IPS-NIHi7 (cell line): Measurements from ENCODE around the gene FLT4.

ENCODE experiments used
- DNase-seq: peaks from one replicate; pipeline ENCODE4 v3.0.0; 2012; ENCODE audit warnings: mixed read lengths; ENCODE audit errors: extremely low spot score

Gene FLT4

DNA sequence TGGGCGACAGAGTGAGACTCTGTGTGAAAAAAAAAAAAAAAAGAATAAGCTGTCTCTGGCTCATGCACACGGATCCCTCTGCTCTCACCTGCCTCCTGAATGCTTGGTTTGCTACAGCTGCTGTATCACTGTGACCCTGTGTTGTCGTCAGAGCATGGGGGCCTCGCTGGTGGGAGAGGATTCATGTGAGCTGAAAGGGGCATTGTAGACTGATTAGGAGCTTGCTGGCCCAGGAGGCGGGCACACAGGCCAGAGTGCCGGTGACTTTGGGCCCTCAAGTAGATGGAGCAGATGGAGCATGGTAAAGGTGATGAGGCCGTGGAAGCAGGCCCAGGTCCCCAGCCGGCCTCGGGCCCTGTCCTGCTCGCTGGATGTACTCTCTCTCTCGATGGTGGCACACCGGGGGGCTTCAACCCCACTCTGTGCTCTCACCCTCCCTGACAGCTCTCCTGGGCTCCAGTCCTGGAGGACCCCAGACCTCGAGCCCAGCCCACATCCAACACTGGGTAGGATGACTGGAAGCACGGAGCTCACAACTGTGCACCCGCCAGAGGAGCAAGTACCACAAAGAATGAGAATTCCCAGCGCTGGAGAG, 7.1 kb downstream of the FLT4 start:
- DNase-seq = no peak

GRCh38 chr5:180641566-180641900, 7.9 kb downstream of the FLT4 start:
- no peak for DNase-seq

DNA sequence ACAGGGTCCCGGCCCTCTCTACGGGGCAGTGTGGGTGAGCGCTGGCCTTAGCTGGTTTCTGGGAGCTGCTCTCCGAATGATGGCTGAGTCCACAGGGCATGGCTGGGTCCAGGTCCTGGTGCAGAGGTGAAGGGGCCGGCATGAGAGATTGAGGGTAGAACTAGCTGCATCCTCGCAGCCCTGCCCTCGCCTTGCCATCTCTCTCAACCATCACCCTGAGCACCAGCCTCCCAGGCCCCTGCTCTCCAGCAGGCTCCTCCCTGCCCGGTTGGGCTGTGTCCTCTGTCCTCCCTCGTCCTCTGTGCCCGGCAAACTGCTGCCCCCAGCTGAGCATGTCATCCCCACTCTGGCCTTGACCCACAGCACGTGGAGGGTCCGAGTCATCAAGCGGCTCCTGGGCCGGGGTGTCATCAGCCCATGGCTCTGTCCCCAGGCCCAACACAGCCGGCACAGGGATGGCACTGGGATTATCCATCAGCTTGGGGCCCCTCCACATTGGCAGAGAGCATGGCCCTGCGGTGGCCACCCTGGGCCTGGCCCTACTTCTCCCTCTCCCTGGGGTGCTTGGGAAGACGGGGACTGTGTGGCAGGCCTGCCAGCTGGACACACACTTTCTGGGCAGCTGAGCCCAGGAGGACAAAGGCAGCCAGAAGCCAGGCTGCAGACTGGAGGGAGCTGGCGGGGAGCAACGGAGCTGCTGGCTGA, 8.4 kb downstream of the FLT4 start:
- no peak for DNase-seq

DNA sequence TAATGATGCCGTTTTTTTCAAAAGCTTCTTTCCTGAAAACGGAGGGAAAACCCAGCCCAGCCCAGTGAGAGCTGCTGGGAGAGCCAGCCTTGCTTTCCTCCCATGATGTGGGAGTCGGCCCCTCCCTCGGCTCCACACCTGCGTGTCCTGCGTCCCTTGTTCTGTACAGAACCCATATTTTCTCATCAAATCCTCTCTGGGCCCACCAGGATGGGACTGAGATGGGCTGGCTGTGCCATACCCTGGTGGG, 8.9 kb downstream of the FLT4 start:
- DNase-seq = no peak

- DNase-seq = no peak
Measured at GRCh38 chr5:180639741-180640610, 9.4 kb downstream of the FLT4 start.

- DNase-seq = no peak
Measured at GRCh38 chr5:180639287-180639686, 10.1 kb downstream of the FLT4 start.

- DNase-seq = no peak
Measured at GRCh38 chr5:180637962-180638680, 11.3 kb downstream of the FLT4 start.

- no peak for DNase-seq
Measured at GRCh38 chr5:180636403-180637075, 12.9 kb downstream of the FLT4 start.

DNA sequence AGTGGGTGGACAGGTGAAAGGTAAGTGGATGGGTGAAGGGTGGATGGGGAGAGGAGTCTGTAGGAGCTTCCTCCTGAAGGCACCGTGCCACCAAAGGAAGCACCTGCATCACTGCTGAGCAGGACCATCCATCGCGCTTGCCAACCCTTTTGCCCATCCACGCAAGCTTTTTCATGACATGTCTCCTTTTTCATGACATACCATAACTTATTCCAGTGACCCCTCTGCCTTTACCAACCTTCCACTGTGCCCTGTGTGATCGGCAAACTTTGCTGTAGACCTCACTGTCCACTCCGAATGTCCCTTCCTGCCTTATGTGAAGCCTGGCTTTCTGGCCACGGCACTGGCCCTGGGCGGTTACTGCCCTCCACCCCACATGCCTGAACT, 13.4 kb downstream of the FLT4 start:
- DNase-seq = no peak

DNA sequence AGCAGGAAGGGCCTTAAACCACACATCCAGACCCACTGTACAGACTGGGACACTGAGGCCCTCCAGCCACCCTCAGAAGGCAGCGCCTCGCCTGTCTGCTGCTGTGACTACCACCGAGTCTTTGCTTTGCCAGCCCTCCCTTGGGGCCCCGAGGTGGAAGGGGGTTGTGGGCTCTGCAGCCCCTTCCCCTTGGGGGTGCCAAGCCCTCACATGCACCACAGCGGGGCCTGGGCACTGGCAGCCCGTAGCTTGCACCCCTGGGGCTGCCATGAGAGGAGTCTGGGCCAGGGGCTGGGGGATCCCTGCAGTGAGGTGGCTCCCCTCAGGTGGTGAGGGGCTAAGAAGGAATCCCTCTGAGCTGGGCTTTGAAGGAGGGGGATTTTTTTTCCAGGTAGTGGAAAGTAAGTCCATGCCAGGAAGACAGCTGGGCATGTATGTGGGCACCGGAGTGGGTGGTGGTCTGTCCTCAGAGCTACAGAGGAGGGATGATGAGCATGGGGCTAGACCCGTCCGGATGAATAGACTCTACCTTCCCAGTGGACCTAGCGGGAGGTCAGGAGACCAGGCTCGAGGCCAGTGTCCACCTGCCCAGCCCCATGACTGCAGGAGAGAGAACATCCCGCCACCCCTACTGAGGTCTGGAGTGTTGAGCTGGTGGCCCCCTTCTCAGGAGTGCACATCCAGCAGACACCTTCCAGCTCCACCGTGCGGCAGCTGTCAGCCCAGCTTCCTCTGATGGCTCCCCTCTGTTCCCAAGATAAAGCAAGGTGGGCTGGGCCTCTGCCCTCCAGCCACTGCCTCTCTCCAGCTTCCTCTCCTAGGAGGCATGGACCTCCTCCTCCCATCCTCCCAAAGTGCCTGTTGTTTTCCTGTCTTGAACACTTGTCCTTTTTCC, 15.9 kb downstream of the FLT4 start:
- no peak for DNase-seq

DNA sequence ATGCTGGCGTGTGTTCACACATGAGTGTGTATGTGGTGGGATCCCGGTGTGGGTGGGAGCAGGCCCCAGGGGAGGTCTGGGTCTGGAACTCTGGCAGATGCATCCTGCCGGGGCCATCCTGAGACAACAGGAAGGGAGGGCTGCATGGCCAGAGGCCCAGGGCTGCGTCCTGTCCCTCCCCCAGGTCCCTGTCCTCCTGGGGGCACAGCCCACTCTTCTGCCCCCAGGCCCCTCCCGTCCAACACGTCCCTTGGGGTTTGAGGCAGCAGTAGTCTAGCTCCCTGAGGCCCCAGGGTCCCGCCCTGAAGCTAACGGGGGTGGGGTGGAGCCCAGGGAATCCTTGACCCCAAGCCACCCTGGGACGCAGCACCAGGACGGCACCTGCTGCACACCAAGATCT, 16.6 kb downstream of the FLT4 start:
- DNase-seq = no peak

DNA sequence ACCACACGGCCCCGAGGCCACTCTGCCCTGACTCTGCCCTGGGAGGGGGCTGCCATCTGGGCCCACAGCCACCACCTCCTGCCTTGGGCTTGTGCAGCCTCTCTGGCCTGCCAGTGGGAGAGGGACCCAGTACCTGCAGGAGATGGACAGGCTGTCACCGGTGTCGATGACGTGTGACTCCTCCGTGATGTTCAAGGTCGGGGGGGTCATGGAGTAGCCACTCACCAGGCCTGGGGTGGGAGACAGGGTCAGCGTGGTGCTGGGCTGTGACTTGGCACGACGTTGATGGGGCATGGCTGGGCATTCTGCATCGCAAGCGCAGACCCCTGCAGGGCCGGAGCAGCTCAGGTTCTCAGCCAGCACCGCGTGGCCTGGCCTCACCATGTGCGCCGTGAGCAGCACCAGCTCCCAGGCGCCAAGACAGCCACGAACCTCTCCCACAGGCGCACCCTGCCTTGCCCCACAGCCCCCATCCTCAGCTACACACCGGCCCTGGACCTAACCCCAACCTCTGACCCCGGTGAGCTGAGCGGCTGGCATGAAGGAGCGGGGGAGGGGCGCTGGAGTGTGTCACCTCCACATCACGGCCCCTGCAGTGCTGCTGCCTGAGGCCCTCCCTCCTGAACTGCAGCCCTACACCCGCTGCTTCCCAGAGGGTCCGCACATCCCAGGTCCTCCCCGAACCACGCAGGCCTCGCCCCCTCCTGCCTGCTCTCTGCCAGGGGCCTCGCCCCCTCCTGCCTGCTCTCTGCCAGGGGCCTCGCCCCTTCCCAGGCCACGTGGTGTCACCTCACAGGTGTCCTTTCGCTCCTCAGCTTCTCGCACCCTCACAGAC, 17.6 kb downstream of the FLT4 start:
- DNase-seq = no peak

- DNase-seq = no peak
Measured at GRCh38 chr5:180630426-180630825, 19.0 kb downstream of the FLT4 start.

GRCh38 chr5:180629831-180630382, 19.5 kb downstream of the FLT4 start:
- DNase-seq = no peak

DNA sequence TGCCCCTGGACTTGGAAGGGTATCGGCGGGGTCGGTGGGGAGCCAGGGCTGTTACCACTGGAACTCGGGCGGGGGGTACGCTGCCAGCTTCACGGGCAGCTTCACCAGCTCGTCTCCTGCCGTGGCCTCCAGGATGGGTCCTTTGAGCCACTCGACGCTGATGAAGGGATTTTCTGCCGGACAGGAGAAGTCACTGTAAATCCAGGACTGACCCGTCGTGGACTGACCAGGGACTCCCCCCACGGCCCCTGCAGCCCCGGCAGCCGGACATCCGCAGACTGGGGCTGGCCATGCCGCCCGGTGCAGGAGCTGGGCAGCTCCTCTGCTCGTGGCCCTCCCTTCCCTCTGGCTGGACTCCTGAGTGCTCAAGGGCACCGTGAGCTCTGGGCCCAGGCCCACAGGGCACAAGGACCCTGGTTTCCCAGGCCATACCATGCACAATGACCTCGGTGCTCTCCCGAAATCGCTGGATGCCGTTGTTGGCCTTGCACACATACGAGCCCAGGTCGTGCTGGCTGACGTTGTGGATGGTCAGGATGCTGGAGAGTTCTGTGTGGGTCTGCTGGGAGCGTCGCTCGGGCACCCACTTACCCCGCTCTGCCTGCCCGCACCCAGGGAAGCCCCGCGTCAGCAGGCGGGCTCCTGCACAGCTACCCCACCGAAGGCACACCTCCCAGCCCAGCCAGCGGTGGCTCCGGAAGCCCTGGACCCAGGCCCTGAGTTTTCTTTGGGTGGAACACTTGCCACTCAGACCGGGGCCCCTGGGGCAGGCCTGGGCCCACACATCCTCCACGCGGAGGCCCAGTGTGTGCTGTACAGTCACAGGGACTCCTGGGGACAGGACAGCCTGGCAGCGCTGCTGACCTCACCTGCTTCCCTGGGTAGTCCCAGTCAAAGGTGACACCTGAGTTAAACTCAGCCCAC, 20.3 kb downstream of the FLT4 start:
- DNase-seq = no peak

- no peak for DNase-seq
Measured at GRCh38 chr5:180628211-180628610, 21.2 kb downstream of the FLT4 start.

DNA sequence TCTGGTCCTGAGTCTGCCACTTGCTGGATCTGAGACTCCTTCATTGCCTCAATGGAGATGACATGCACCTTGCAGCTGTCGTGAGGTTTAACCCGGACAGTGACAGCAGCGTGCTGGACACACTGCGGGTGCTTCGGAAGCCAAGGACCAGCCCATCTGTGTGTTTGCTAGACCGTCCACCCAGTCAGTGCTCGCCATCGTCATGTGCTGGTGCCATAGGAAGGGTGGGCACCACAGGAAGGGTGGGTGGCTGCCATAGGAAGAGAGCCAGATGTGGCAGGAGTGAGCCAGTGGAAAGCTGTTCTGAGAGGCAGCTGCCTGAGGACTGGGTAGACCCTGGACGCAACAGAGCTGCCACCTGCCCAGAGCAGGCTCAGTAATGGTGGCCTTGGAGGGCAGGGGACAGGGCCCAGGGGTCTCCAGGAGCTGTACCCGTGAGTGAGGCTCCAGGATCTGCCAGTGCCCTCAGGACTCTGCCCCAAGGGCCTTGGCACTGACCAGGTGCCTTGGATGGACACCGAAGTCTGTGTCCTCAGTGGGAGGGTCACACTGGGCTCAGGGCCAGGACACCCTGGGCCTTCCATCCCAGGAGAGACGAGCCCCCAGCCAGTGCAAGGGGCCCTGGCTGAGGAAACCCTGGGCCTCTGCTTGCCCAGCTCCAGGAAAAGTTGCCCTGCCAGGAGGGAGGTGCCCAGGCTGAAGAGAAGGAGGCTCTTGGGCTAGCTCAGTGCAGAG, 21.8 kb downstream of the FLT4 start:
- no peak for DNase-seq
